ENCODE results near the gene H3-3A.

The H3-3A gene

DNA sequence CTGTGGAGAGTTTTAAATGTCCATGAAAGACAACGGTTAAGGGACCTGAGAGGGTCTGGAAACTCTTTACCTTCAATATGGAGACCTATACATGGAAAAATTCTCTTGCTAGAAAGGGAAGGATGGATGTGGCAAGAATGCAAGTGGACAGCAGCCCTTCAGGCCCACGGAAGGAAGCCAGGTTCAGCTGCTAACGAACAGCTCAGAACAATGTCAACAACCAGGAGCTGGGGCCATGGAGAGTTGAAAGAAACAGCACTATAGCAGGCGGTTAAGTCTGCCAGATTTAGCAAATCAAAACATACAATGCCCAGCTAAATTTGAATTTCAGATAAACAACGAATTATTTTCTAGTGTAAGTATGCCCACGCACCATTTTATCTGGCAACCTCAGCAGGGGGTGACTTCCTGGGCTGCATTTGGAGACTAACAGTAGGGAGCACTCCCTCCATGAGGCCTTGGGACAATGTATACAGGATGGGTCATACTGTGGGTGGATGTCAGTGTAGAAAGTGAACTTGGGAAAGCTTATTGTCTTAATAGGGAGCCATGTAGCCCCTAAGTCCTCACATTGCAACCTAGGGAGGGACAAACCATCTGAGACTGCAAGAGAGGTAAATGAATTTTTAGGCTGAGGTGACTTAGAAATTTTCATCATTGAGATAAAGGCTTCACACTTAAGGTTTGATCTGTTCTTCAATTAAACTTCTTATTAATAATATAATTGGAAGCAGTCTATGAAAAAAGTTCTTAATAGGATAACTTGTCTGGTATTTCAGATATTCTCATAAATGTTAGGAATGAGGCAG lies 7.8 kb upstream of the H3-3A start:
- DNase-seq: no peak

DNA sequence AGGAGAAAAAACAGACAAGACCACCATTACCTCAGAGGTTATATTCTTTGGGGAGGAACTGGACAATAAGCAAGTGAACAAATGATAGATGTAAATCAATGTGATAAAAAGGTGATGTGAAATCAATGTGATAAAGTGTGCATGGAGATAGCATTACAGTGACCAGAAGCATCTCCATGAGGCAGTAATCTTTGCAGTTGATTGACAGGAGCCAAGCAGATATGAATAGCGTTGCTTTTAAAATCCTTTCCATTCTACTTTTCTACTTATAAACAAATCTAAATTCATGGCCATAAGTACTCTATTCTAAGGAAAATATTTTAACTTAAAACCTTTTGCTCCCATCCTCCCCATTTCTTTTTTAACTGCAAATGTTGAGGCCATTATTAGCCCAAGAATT lies 2.8 kb upstream of the H3-3A start:
- no peak for DNase-seq

DNA sequence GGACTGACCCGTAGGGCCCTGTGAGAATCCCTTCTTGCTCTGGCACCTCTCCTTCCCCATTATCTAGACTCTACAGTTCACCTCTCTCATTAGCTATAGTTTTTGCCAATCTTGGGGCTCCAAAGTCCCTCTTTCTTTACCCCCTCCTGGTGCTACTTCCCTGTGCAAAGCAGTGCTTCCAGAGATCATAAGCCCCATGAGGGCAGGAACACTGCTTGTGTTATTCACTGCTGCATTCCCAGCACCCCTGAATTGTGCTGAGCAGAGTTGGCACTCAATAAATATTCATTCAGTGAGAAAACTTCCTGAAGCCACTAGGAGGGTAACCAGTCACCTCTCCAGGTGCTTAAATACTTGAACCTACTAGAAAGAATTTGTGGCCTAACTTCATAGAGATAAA lies 2.1 kb upstream of the H3-3A start:
- no peak for DNase-seq

DNA sequence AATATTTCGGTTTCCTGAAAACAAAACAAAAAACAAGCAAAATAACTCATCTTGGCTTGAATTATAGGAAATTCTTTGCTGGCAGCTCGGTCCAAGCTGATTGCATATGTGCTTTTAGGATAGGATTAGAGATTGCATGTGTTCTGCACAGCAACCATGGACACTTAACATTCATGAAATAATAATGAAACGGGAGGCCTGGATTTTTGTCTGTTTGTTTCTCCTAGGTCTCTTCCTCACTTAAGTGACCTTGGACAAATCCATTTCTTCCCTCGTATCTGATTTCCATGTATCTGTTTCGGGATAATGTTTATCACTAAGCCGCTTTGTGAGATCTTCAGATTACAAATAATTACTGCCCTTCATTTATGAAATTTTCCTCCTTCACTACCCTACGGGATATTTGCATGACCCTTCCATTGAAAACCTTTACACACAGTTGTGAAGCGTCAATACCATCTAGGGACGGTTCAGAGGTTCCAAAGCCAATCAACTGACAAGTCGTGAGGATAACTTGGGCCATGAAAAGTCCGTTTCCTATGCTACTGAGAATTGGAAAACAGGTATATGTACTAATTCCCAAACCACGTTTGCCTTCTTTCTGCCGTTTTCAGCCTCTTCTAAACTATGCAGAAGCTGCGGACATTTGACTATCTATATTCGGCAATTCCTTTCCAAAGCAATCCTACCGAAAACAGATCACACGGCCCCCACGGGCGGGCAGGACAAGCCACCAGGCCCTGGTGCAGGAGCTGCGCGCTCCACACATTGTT lies 1.3 kb upstream of the H3-3A start:
- peak; percentile 28 to 35 for DNase-seq

GRCh38 chr1:226061841-226062557 lies 517 bp upstream of the H3-3A start:
- peak; percentile 47 to 79 for DNase-seq

GRCh38 chr1:226063224-226063976 lies 884 bp downstream of the H3-3A start:
- peak in 1 of 2 experiments; percentile 11 for DNase-seq

DNA sequence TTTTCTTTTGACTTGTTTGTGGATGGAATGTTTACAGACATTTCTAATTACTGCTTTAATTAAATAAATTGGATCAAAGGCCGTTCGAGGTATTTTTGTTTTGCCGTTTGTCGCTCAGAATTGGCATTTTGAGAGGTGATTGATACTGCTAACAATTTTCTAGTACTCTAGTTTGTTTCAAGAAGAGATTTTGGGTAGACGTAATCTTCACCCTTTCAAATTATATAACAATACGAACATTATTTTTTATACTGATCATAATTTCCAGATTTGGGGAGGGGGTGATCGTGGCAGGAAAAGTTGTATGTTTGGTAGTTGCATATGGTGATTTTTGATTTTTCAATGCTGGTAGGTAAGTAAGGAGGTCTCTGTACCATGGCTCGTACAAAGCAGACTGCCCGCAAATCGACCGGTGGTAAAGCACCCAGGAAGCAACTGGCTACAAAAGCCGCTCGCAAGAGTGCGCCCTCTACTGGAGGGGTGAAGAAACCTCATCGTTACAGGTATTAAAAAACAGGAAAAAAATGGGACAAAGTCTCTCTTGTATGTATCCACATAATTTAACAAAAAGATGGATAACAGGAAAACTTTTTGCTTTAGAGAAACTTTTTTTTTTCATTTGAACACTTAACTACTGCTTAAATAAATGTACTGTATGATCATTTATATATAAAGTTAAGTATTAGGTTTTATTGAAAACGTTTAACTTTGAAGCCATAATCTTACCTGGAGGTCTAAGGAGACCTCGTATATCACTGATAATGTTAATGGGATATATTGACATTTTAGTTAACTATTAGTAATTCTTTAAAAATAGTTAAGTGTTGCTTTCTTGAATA lies 1.7 kb downstream of the H3-3A start:
- DNase-seq: no peak

DNA sequence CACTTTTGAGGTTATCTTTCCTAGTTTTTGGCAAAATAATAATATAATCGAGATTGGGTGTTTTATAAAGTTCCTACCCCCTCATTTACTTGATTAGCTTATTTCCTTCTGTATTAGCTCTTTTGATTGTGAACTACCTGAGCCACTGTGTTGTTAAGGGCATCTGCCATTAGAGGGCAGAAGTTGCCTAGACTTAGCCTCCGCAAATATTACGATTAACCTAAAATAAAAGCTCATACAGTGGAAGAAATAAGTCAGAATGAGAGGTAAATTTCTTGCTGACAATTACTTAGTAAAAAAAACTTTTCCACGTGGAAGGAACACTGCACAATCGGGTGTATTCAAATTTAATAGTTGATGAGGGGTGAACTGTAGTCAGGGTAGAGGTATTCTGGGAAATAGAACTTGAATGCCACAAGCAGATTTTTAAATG lies 2.3 kb downstream of the H3-3A start:
- DNase-seq: peak; percentile 19 to 28

DNA sequence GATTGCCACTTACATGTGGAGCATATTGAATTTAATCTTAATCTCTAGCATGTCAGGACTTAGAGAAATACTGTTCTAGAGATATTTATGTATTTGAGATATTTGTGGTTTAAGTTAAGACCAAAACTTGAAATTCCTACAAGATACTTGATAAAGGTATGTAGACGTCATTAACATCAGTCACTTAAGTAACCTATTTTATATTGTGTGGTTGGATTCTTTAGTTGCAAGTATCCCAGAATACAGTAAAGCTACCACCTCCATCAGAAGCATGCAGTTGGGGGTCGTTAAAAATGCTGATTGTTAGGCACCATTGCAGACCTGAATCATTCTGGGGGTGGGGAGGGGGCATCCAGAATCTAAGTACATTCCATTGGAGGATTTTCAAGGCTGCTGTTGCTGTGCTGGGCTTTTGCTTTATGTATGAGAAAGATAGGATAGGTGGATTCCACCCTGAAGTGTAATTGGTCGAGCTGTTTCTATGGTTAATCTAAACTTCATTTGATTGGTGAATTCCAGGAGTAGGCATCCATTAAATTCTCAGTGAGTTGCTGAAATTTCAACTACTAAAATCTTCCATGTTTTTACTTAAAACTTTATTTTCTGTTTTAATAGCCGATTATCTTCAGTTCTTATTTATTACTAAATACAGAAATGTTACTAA lies 4.0 kb downstream of the H3-3A start:
- DNase-seq: no peak

- DNase-seq: no peak
Observed at GRCh38 chr1:226069811-226070489, 7.4 kb downstream of the H3-3A start.

DNA sequence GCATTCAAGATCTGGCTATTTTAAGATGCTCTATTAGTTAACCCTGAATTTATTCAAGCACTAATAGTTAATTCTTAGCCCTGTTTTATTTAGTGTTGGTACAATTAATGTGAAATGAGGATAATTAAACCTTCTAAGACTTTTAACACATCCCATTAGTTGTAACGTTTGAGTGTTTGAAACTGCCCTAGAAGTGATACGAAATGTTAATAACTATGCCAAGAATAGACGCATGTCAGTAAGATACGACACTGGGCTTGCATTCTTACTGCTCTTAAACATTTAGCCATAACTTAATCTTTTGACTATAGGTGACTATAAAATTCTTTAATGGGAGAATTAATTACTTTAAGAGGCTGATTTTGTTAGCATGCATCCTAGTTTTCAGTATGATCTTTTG lies 9.8 kb downstream of the H3-3A start:
- no peak for DNase-seq

DNA sequence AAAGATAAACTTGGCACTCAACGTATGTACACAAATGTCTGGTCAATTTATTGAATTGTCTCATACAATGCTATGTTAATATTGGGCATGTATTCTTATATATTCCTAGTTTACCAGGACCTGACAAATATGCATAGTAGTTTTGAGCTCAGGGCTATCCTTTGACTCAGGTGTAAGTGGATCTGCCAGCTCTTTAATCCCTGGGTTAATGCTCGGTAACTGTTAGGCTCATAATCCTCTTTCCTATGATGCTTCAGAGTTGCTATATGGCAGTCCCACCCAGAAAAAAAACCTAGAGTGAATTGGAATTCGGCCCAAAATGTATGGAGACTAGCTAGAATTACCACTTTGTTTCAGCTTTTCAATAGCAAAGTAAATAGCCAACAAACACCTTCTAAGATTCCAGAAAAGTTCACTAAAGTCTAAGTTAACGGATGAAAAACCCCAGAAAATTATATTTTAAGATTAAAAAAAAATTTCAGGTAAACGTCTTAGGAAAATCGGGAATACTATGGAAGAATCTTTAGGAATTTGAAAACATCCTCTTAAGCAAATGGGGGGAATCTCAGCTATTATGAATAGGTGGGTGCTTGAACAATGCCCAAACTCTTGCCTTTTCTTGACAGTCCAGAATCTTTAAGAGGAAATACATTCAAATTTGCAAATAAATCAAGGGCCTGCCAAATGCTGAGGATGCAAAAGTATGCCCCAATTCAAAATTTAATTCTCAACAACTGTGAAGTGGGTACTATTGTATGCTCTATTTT lies 10.9 kb downstream of the H3-3A start:
- no peak for DNase-seq

DNA sequence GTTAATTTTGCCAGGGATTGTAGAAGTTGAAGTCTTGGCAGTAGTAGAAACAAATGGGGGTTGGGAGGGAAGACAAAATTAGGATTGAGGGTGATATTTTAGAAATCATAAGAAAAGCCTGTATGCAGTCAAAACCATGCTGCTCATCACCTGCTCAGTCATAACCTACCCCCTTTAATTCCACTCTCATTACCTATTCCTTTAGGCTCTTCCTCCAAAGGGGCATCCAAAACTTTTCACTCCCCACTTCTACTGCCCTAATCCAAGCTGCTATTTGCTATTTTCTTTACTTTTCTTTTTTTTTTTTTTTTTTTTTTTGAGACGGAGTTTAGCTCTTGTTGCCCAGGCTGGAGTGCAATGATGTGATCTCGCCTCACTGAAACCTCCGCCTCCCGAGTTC lies 11.5 kb downstream of the H3-3A start:
- no peak for DNase-seq

GRCh38 chr1:226076378-226076777 lies 13.9 kb downstream of the H3-3A start:
- DNase-seq: no peak

GRCh38 chr1:226078374-226078773 lies 15.9 kb downstream of the H3-3A start:
- no peak for DNase-seq

DNA sequence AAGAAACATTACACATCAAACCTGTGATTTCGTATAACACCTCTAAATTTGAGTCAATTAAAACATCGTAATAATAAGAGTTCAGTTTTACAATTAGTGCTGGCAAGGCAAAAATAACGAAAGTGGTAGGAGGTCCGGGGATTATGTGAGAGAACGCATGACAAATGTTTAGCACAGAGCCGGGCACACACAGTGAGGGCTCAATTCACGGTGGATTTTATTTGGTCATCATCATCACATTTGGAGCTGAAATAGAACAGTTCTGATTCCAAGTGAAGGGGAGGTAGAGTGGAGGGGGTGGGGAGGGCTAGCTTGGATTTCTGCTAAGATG lies 20.0 kb downstream of the H3-3A start:
- no peak for DNase-seq

DNA sequence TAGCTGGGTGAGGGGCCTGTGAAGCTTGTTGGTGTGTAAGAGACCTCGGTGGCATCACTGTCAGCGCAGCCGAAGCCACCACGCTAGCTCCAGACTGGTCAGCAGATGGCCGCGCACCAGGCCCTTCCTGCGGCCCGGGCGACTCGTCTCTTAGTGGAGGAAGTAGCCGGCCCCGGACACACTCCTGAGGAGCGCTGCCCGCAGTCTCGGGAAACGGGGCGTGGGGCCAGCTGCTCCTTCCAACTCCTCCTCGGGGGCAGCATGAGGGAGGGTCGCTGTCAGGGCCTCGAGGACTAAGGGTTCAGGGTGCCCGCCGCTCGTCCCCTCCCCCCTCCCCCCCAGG lies 20.4 kb downstream of the H3-3A start:
- peak; percentile 27 to 35 for DNase-seq

GRCh38 chr1:226083302-226084101 lies 21.0 kb downstream of the H3-3A start:
- DNase-seq: peak; percentile 65 to 76

DNA sequence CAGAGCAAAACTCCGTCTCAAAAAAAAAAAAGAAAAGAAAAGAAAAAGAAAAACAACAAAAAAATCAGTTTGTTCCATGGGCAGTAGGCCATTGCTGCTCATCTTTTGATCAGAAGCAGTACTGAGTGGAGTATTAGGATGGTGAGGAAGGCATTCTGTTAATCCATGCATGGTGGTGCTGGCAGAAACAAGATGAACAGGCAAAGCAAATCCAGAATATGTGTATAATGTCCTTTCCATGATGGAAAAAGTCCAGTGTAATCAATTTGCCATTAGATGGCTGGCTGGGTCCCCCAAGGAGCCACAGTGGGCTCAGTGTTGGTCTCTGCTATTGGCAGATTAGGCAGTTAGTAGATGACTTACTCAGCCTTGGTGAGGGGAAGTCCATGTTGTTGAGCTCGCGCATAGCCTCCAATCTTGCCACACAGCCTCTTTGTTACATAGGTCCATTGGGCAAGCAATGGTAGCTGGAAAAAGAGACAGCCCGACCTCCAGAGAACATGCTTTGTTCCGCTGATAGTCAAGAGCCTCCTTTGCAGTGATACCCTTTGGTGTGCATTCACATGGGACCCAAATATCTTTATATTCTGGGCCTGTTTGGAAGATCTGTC lies 23.3 kb downstream of the H3-3A start:
- DNase-seq: no peak

All from SHP77 (cell line).